Spinal cord (tissue), 10 donors: ENCODE data around the gene PACS1. TPM values are rescaled to one million over a fixed set of nuclear protein-coding genes. Genes with fewer than 3 reads are reported as not detected.
"Not testable (repeated sequence)": the region's sequence is repeated elsewhere in the genome, so short reads cannot be mapped to it uniquely, and the experiment has no call there.

Experiments
- DNase-seq, 6 donors: peaks; one replicate each; pipeline versions ENCODE4 v3.0.0 to v3.0.0-alpha.2; 2013 to 2015; ENCODE audit warnings: low spot score in 6 of 6, low read depth in 4 of 6
- H3K27ac ChIP-seq: one replicate; pipeline ENCODE4 v1.5.1; 2013; ENCODE audit warnings: low read depth, low read length, control low read depth
- H3K27me3 ChIP-seq: one replicate; pipeline ENCODE4 v1.6.1; 2013; ENCODE audit warnings: low read length; ENCODE audit not compliant: control insufficient read depth, insufficient read depth
- H3K36me3 ChIP-seq: one replicate; pipeline ENCODE4 v1.6.1; 2013; ENCODE audit warnings: low read length; ENCODE audit not compliant: control insufficient read depth, insufficient read depth
- H3K4me1 ChIP-seq: one replicate; pipeline ENCODE4 v1.6.1; 2013; ENCODE audit warnings: low read length; ENCODE audit not compliant: control insufficient read depth, insufficient read depth
- H3K4me3 ChIP-seq: one replicate; pipeline ENCODE4 v1.5.1; 2013; ENCODE audit warnings: low read depth, low read length, control low read depth
- H3K9me3 ChIP-seq: one replicate; pipeline ENCODE4 v1.6.1; 2013; ENCODE audit warnings: low read length; ENCODE audit not compliant: control insufficient read depth, insufficient read depth
- WGBS: methylation state at CpG from one replicate; pipeline ENCODE4 v1.1.5; 2013; ENCODE audit warnings: missing lambda C conversion rate; ENCODE audit not compliant: insufficient coverage; 5-methylcytosine and 5-hydroxymethylcytosine counted together
- long read RNA-seq, 4 donors: transcript quantifications; one replicate each; lab custom pipeline, GENCODE V29; 2026
- polyA plus RNA-seq, 2 donors: library from polyadenylated mRNA; unstranded; fragments of 120-200 nt; gene quantifications; one replicate each; pipeline ENCODE4 v1.2.1, GENCODE V29; 2013; ENCODE audit not compliant: insufficient read length in 2 of 2
- total RNA-seq, 2 donors: library from RNA; depleted of rRNA in 1 of 2; stranded (reverse); fragments of 120-200 nt in 1 of 2; fragments of >200 nt in 1 of 2; gene quantifications; one replicate each; pipeline versions ENCODE4 v1.2.3 to v1.2.4, GENCODE V29; 2013 to 2014
- donor health status: healthy.

PACS1 gene
- total RNA-seq (10 to 100 TPM; 29.9 to 51.8 TPM), polyA plus RNA-seq (100 to 1,000 TPM in 1 of 2 donors, 10 to 100 TPM in 1; 92.3 to 114 TPM)
- long read RNA-seq, donor 1, full-length matches to known transcripts, result 12 of 38 reads
- long read RNA-seq, donor 1, partial matches to known transcripts, result 26 of 38 reads
- long read RNA-seq, donor 1, other reads (novel, unspliced or antisense), result 0 of 38 reads
- long read RNA-seq, donor 2, full-length matches to known transcripts, result 2 of 18 reads
- long read RNA-seq, donor 2, partial matches to known transcripts, result 16 of 18 reads
- long read RNA-seq, donor 2, other reads (novel, unspliced or antisense), result 0 of 18 reads
- long read RNA-seq, donor 3, full-length matches to known transcripts, result 10 of 20 reads
- long read RNA-seq, donor 3, partial matches to known transcripts, result 10 of 20 reads
- long read RNA-seq, donor 3, other reads (novel, unspliced or antisense), result 0 of 20 reads
- long read RNA-seq, donor 4, full-length matches to known transcripts, result 4 of 4 reads
- long read RNA-seq, donor 4, partial matches to known transcripts, result 0 of 4 reads
- long read RNA-seq, donor 4, other reads (novel, unspliced or antisense), result 0 of 4 reads

GRCh38 chr11:66069715-66070603 lies at the start of gene PACS1:
PACS1 (plus strand) TSS chr11:66070272; CDS start chr11:66070487, 215 bp downstream.
- peak within 1 kb of the TSS; percentile 83 for H3K27ac ChIP-seq
- H3K36me3 ChIP-seq, result peaks cover 41% of the 10 kb centered on the region
- DNase-seq, result peak in 5 of 6 donors; percentile 51 to 91 (median 71)
- H3K4me3 ChIP-seq, result peak within 1 kb of the TSS; percentile 65
- under 1% methylated on average over 120 of the region's 120 CpGs for WGBS
- H3K9me3 ChIP-seq, result no peaks in the 10 kb centered on the region
- H3K4me1 ChIP-seq, result peaks cover 25% of the 10 kb centered on the region
- no peaks in the 10 kb centered on the region for H3K27me3 ChIP-seq

- Histone ChIP-seq H3K27ac (no peak overlapping the region), H3K36me3 (no peaks in the 10 kb centered on the region), H3K4me3 (no peak overlapping the region), H3K9me3 (no peaks in the 10 kb centered on the region), H3K27me3 (peaks cover 12% of the 10 kb centered on the region), H3K4me1 (peaks cover 6% of the 10 kb centered on the region)
- DNase-seq, result no peak
- 84% methylated on average over 19 of the region's 25 CpGs for WGBS
These were observed 49.3 kb upstream of the PACS1 start for GRCh38 chr11:66020618-66021357.

GRCh38 chr11:66022401-66023185 lies 47.5 kb upstream of the PACS1 start:
- Histone ChIP-seq H3K36me3 (no peaks in the 10 kb centered on the region), H3K27ac (no peak overlapping the region), H3K27me3 (peaks cover 12% of the 10 kb centered on the region), H3K9me3 (no peaks in the 10 kb centered on the region), H3K4me3 (no peak overlapping the region), H3K4me1 (peaks cover 6% of the 10 kb centered on the region)
- peak in 4 of 6 donors; percentile 14 to 75 (median 30) for DNase-seq
- WGBS, result 29% methylated on average over 46 of the region's 46 CpGs

- H3K4me1 ChIP-seq, H3K4me3 ChIP-seq, H3K36me3 ChIP-seq, H3K27ac ChIP-seq, H3K9me3 ChIP-seq, DNase-seq: not testable (repeated sequence)
- WGBS, result 79% methylated on average over 5 of the region's 5 CpGs
- peaks cover 12% of the 10 kb centered on the region for H3K27me3 ChIP-seq
These were observed 47.0 kb upstream of the PACS1 start for GRCh38 chr11:66023186-66023440.

- Histone ChIP-seq H3K36me3 (no peaks in the 10 kb centered on the region), H3K9me3 (no peaks in the 10 kb centered on the region), H3K27me3 (peaks cover 12% of the 10 kb centered on the region), H3K27ac (no peak within 1 kb of the TSS), H3K4me1 (peaks cover 6% of the 10 kb centered on the region), H3K4me3 (no peak within 1 kb of the TSS)
- no peak for DNase-seq
- WGBS, result 86% methylated on average over 17 of the region's 18 CpGs
These were observed 44.0 kb upstream of the PACS1 start, which contains the start of gene CATSPER1 for GRCh38 chr11:66026017-66026529. CATSPER1 (minus strand) TSS chr11:66026479; CDS start chr11:66026379, 100 bp downstream.

GRCh38 chr11:66032957-66033735 lies 36.9 kb upstream of the PACS1 start:
- Histone ChIP-seq H3K4me3 (no peak overlapping the region), H3K27ac (no peak overlapping the region), H3K36me3 (no peaks in the 10 kb centered on the region), H3K9me3 (no peaks in the 10 kb centered on the region), H3K27me3 (no peaks in the 10 kb centered on the region), H3K4me1 (no peaks in the 10 kb centered on the region)
- DNase-seq, result no peak
- WGBS, result 93% methylated on average over 2 of the region's 8 CpGs

- H3K4me3 ChIP-seq, result no peak overlapping the region
- WGBS, result 92% methylated on average over 5 of the region's 9 CpGs
- H3K27ac ChIP-seq, result no peak overlapping the region
- DNase-seq, result no peak
- no peaks in the 10 kb centered on the region for H3K27me3 ChIP-seq
- H3K9me3 ChIP-seq, result no peaks in the 10 kb centered on the region
- H3K4me1 ChIP-seq, result no peaks in the 10 kb centered on the region
- H3K36me3 ChIP-seq, result peaks cover 5% of the 10 kb centered on the region
These were observed 34.3 kb upstream of the PACS1 start for GRCh38 chr11:66035653-66036333.

GRCh38 chr11:66036334-66036710 lies 33.8 kb upstream of the PACS1 start:
- Histone ChIP-seq H3K27me3 (no peaks in the 10 kb centered on the region), H3K4me3 (no peak overlapping the region), H3K4me1 (no peaks in the 10 kb centered on the region), H3K36me3 (peaks cover 5% of the 10 kb centered on the region), H3K9me3 (no peaks in the 10 kb centered on the region), H3K27ac (no peak overlapping the region)
- DNase-seq, result no peak
- 69% methylated on average over 3 of the region's 5 CpGs for WGBS
